IPS-NIHi7 (cell line): ENCODE data around the gene CHD8.
"Not testable (repeated sequence)": the region's sequence is repeated elsewhere in the genome, so short reads cannot be mapped to it uniquely, and the experiment has no call there.

Source experiments
- DNase-seq: peaks from one replicate; pipeline ENCODE4 v3.0.0; 2012; ENCODE audit warnings: mixed read lengths; ENCODE audit errors: extremely low spot score

Gene CHD8

GRCh38 chr14:21455912-21456667 lies at the start of gene CHD8:
CHD8 (minus strand) TSS chr14:21456123; CDS start chr14:21431643, 24,480 bp downstream.
- DNase-seq: peak; percentile 99

- no peak for DNase-seq
Measured at GRCh38 chr14:21505012-21505553, 49.2 kb upstream of the CHD8 start.

GRCh38 chr14:21503376-21503775 lies 47.5 kb upstream of the CHD8 start:
- no peak for DNase-seq

DNA sequence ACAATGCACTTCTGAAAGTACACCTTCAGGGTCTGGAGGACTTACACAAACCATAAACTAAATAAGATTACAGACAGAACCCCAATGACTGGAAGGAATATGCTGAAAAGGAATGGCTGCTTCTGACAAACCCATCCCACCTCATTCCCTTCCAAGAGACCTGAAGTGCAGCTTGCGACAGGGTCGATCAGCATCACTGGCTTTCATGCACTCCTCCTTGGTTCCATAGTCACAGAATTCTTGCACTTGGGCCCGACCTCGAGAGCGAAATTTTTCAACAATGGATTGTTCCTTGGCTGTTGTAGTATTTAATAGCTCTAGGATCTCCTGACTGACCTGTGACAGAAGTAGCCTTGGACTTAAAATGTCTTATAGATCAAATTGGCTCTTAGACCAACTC lies 45.6 kb upstream of the CHD8 start:
- no peak for DNase-seq

DNA sequence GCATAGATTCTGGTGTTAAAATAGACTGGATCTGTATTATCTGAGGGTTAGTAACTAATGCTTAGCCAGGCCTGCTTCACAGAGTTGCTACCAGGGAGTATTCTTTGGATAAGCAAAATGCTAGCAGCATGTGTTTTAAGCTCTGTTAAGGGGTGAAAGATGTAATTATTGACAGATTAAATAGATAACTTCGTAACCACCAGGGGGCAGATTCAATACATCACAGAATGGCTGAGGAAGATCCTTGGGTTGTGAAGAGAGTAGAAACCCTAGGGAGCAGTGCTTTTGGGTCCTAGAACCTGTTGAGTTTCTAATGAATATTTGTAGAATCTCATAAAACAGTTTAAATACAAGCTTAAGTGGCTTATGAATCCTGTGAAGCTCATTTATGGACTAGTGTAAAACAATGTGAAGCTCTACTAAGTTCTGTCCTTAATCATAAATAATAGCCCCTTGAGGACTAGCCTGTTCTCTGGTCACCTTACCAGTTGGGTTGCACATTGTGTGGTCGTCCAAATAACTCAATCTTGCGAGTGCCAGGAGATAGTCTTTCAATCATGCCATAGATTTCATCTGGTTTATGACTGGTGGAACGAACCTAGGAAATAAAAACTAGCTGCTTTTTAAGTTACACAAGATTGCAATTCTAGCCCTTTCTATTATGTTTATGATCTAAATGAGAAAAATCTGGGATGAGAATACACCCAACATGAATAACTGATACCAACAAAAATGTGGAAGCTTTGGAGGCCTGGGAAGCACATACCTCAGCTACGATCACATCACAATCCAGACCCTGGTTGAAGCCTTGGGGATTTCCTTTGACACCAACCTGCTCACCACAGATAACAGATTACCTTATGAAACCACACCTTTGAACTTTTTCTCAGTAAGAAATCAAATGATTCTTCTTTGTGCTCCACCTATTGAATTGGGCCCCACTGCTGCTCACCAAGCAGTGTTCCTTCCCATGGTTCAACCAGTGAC lies 42.9 kb upstream of the CHD8 start:
- DNase-seq: peak; percentile 58

DNA sequence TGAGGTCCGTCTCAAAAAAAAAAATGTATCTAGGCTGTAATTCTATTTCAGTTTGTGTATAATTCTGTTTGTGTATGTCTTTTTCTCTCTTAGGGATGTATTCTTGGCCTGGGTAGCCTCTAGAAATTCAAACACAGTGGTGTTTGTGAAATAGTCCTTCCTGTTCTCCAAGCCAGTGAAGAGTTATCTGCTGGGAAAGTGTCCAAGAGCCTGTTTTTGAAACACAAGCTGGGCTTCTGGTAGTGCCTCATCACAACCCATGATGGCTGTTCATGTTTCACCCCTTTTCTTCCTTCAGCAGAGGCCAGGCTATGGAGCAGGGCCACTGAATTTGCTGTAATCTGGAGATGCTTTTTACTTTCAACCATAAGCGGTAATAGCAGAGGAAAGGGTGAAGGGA lies 40.5 kb upstream of the CHD8 start:
- DNase-seq: no peak

DNA sequence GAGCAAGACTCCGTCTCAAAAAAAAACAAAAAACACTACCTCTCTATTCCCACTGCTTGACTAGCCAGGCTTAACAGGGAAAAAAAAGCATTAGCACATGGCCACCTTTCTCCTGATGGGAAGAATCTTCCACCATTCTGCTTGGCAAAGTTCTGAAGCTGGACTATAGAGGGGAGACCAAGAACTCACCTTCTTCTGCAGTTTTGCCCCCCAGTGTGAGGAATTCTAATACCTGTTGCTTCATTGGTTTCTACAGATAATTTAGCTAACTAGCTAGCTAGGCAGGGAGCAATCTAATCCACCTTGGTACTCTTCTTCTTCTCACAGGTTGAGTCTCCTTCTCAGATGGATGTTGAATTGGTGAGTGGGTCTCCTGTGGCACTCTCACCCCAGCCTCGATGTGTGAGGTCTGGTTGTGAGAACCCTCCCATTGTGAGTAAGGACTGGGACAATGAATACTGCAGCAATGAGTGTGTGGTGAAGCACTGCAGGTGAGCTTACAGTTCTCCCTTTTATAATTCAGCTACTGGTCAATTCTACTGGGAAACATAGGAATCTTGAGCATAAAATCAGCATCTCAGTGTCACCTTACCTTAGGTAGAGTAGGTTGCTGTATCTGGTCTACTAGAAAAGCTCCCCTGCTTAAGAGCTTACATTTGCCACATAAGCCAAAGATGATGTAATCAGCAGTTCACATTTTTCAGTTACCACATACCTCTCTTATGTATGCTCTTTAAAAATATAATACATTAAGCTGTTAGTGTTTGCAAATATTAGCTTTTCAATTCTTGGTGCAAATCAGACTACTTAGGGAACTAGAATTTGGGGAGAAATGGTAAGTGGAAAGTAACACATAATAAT lies 39.2 kb upstream of the CHD8 start:
- no peak for DNase-seq

DNA sequence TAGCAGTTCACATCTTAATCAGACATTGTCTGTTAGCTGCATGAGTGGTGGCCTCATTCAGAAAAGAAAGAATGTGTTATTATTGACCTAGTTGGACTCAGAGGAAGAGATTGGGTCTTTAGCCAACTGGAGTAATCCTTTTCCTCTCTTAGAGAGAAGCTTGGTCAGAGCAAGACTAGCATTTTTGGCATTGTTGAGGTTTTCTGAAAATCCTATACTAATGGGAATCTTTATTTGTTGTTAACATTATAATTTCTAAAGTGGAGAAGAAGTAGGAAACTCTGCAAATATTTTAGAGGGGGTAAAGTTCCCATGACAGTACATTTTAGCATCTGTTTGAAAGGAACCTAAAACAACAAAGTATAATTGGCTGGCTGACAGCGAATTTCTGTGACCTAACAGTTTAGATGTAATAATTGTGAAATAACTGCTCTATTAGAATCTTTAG lies 30.7 kb upstream of the CHD8 start:
- no peak for DNase-seq

DNA sequence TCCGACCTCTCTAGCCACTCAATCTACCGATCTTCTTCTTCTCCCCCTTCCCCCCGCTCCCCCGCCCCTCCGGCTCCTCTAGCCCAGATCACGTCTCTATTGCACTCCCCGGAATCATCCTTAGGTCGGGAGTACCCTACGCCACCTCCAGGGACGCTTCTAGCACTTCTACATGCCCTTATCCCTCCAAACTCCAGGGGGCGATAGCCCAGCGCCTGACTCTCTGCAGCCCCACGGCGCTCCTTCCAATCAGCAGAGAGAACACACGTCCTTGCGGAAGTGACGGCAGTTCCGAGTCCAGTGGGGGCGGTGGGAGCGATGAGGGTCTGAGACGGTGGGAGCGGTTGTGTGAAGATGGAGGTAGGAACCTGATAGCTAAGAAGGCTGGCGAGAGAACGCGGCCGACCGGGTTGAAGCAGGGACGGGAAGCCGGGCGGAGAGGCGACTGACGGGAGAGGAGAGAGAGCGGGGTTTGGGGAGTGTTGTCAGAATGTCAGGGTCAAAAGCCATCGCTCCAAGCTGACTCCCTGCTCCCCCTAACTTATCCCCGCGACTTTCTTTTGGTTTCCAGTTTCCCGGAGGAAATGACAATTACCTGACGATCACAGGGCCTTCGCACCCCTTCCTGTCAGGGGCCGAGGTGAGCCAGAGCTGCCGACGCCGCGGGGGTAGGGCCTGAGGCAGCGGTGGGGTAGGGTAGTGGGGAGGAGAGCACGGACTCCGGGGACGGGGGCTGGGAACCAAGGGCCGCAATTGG lies 21.2 kb upstream of the CHD8 start, which contains the start of the genes RAB2B and TOX4:
Gene RAB2B (minus strand): TSS at position 35 of the 757 bp plus-strand sequence. CDS start 87 bp downstream, outside the sequence.
Gene TOX4 (plus strand): TSS at position 271 of the 757 bp plus-strand sequence. CDS start 84 bp downstream, at position 355.
- peak; percentile 98 for DNase-seq

GRCh38 chr14:21476523-21476924 lies 20.6 kb upstream of the CHD8 start:
- DNase-seq: peak; percentile 81

DNA sequence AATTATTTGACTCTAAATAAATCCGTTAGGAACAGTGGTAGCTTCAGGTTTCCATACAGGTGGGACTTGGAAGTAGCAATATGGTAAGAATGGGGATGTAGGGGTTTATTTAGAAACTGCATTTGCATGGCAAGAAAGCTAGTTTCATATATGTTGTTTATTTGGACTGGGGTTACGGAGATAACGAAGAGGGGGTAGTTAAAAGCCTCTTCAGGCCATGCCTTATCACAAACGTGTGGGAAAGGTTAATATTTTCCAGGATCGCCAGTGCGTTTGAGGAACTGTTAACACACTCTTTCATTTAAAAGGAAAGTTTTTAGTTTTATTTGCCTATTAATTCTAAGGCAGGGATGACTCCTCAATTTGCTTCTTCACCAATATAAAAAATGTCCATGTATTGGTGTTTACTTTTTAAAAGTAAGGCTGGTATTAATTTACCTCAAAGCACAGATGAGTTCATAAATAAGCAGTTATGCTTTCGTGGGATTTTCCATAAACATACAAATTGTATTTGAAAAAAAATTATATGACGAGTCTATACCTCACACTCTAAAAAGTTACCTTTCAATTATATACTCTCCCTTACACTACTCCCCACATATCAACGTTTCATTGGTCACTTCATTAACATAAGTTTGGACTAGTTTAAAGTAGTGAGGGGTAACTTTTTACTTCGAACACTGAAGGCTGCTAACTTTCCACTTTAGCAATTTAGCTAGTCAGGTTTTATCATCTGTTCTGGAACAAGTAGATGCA lies 20.0 kb upstream of the CHD8 start:
- DNase-seq: no peak

DNA sequence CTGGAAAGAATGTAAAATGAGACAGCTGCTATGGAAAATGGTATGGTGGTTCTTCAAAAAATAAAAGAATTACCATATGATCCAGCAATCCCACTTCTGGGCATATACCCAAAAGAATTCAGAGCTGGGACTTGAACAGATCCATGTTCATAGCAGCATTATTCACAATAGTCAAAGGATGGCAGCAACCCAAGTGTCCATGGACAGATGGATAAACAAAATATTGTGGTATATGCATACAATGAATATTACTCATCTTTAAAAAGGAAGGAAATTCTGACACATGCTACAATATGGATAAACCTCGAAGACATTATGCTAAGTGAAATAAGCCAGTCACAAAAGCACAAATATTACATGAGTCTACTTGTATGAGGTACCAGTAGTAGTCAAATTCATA lies 11.7 kb upstream of the CHD8 start:
- DNase-seq: no peak

- no peak for DNase-seq
Measured at GRCh38 chr14:21455592-21455911, 371 bp downstream of the CHD8 start.

DNA sequence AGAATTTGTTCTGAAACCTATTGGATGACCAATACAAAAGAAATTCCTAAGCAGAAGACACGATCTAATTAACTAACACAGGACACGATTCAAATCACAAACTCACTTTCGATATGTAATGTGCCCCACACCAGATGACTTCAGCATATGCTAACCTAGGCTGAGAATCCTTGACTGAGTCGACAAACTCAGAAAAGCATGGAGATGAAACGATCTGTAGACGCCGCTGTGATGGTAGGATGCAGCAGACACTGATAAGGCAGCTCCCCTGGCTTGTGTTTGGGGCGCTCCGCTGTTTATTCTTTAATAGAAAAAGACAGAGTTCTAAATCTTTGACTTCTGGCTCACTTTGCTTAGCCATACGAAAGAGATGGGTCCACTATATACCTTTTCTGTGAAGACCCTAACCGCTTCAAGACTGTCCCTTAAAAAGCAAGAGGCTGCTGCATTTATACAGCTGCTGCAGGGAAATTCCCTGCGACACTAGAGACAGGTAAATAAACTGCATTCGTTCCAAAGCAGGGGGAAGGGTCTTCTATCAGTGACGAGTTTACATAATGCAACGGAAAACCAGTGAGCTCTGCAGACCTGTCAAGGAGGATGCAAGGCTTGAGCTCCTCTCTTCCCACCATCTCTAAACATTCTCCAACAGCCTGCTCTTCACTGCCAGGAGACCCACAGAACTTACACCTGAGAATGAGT lies 929 bp downstream of the CHD8 start:
- peak; percentile 11 for DNase-seq

- DNase-seq: no peak
Measured at GRCh38 chr14:21449899-21450216, 6.1 kb downstream of the CHD8 start.

GRCh38 chr14:21442657-21443056 lies 13.3 kb downstream of the CHD8 start:
- not testable (repeated sequence) for DNase-seq

DNA sequence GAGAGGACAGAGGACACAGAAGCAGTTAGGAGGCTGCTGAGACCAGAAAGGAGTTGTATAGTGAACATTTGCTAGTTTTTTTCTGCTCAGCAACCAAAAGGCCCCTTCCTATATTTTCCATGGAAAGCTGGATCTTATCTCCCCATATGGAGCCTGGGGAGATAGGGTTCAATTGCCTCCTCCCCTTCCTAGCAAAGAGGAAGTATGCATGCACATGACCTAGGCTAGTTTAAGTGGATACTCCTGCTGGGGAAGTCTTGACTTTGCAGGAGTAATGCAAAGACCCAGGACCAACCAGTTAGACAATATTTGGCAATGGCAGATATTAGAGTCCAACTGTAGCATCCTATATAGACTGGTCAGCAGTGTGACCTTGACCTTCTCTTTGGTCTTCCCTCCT lies 15.1 kb downstream of the CHD8 start:
- no peak for DNase-seq

DNA sequence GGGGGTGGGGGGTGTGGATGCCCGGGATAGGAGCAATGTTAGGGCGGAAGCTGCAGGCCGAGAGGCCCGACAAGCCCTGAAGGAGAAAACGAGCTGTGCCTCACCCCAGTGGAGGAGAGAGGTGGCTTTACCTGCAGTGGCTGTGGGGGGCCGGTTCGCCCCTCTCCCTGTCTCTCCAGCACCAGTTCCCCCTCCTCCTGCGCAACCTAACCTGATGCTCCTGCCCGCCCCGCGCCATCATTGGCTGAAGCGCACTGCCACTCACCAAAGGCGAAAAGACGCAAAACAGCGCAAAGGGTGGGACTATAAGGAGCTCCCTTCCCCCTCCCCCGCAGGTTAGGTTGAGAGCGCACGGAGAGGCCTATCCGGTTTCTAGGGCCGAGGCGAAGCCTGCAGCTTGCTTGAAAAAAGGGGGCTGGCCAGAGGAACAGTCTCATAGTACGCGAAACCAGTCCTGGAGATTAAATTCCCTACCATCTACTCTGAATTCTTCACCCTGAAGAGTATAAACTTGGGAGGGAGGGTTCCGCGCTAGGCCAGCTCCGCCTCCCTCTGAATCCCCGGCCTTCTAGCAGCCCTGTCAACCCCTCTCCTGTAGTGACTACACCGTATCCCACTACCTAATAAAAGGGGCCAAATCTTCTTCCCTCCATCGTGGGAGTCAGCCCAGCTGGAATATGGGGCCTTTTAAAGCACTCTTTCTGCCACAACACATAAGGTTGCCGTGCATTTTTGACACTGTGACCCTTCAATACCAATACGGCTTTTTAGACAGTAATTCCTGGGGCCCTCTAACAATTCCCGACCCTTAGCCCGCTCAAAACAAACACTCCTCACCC lies 18.6 kb downstream of the CHD8 start:
- peak; percentile 98 for DNase-seq
